ENCODE measurements around the gene KIAA1755. TPM values are rescaled to one million over a fixed set of nuclear protein-coding genes. Genes with fewer than 3 reads are reported as not detected.

KIAA1755 gene
- total RNA-seq, 1 experiment from 2014 or later = 0.44 TPM

DNA sequence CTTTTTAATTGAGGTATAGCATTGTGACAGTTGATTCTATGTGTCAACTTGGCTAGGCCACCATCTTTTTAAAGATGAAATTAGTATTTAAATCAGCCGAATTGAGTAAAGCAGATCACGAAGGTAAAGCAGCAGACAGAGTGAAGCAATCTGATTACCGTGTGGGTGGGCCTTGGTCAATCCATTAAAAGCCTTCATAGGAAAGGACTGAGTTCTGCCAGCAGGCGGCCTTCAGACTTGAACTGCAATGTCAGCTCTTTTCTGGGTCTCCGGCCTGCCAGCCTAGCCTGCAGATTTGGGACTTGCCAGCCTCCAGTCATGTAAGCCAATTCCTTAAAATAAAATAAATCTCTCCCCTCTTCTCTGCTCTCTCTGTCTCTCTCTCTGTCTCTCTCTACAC, 73.0 kb downstream of the KIAA1755 start:
- Histone ChIP-seq H3K9me3 (ENCODE audit: low read length) (no peaks in the 10 kb centered on the region), H3K4me1 (ENCODE audit: insufficient read depth, low read length) (peaks cover 48% of the 10 kb centered on the region), H3K9ac (ENCODE audit: low read length) (no peak overlapping the region), H2AFZ (ENCODE audit: low read length) (no peak overlapping the region), H3F3A (ENCODE audit: low read length, unreplicated experiment) (peaks cover 10% of the 10 kb centered on the region), H3K79me2 (ENCODE audit: low read length) (no peaks in the 10 kb centered on the region), H3K27ac (ENCODE audit: low read length) (peak overlapping the region; percentile 61), H3K9me2 (replicated peaks; ENCODE audit: low read length) (no peaks in the 10 kb centered on the region), H3K36me3 (ENCODE audit: low read depth, low read length) (no peaks in the 10 kb centered on the region), H3K27me3 (ENCODE audit: low read length) (no peaks in the 10 kb centered on the region), H3K4me3 (ENCODE audit: low read length) (no peak overlapping the region), H3K4me2 (ENCODE audit: low read length) (peak overlapping the region; percentile 15; the same call in 1 of the 2 replicates), H4K20me1 (ENCODE audit: low read length) (no peaks in the 10 kb centered on the region)
- TF ChIP-seq EZH2phosphoT487 (IDR thresholded peaks at IDR 0.05; ENCODE audit: borderline replicate concordance, low read length) = no peak
- ChIA-PET CTCF (no interaction called here), POLR2A (ENCODE audit: unreplicated experiment) (no interaction called here)
- intact Hi-C loops (cut with micrococcal nuclease) = no loop called here
- ATAC-seq = no peak
- DNase-seq = no peak
- BruUV-seq (replicated peaks) = no TSS peak

DNA sequence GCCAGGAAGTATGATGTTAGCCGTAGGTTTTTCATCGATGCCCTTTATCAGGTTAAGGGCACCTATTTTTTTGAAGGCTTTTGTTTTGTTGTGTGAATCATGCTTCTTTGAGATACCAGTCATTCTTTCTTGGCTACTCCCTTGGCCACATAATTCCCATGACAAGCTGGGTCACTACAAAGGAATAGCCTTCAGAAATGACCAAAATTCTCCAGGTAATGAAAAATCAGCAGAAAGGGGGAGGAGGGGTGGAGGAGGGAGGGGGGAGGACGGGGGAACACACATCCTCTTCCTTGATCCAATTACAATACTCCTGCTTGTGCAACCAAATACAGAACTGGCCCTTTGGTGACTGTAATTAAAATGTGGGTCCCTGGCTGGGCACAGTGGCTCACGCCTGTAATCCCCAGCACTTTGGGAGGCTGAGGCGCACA, 73.7 kb downstream of the KIAA1755 start:
- Histone ChIP-seq H3K4me3 (ENCODE audit: low read length) (no peak overlapping the region), H3K36me3 (ENCODE audit: low read depth, low read length) (no peaks in the 10 kb centered on the region), H3K27ac (ENCODE audit: low read length) (peak overlapping the region; percentile 61), H3K9me2 (replicated peaks; ENCODE audit: low read length) (no peaks in the 10 kb centered on the region), H4K20me1 (ENCODE audit: low read length) (no peaks in the 10 kb centered on the region), H3K79me2 (ENCODE audit: low read length) (no peaks in the 10 kb centered on the region), H3K27me3 (ENCODE audit: low read length) (no peaks in the 10 kb centered on the region), H3F3A (ENCODE audit: low read length, unreplicated experiment) (peaks cover 10% of the 10 kb centered on the region), H3K4me1 (ENCODE audit: insufficient read depth, low read length) (peaks cover 52% of the 10 kb centered on the region), H3K9ac (ENCODE audit: low read length) (no peak overlapping the region), H3K4me2 (ENCODE audit: low read length) (peak overlapping the region; percentile 25), H3K9me3 (ENCODE audit: low read length) (no peaks in the 10 kb centered on the region), H2AFZ (ENCODE audit: low read length) (no peak overlapping the region)
- intact Hi-C loops (cut with micrococcal nuclease) = no loop called here
- no peak for TF ChIP-seq EZH2 (IDR thresholded peaks at IDR 0.05; ENCODE audit: low read length, unreplicated experiment)
- no peak for TF ChIP-seq EZH2phosphoT487 (IDR thresholded peaks at IDR 0.05; ENCODE audit: borderline replicate concordance, low read length)
- TF ChIP-seq, protein P1, sequence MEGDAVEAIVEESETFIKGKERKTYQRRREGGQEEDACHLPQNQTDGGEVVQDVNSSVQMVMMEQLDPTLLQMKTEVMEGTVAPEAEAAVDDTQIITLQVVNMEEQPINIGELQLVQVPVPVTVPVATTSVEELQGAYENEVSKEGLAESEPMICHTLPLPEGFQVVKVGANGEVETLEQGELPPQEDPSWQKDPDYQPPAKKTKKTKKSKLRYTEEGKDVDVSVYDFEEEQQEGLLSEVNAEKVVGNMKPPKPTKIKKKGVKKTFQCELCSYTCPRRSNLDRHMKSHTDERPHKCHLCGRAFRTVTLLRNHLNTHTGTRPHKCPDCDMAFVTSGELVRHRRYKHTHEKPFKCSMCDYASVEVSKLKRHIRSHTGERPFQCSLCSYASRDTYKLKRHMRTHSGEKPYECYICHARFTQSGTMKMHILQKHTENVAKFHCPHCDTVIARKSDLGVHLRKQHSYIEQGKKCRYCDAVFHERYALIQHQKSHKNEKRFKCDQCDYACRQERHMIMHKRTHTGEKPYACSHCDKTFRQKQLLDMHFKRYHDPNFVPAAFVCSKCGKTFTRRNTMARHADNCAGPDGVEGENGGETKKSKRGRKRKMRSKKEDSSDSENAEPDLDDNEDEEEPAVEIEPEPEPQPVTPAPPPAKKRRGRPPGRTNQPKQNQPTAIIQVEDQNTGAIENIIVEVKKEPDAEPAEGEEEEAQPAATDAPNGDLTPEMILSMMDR (conservative IDR thresholded peaks at IDR 0.05; ENCODE audit: low read depth, low read length) = no peak
- ChIA-PET POLR2A (ENCODE audit: unreplicated experiment) (no interaction called here), CTCF (interaction anchor here (0.5 kb wide), 1 partner anchor 127 kb away, joined by 3 read pairs; no protein-coding TSS in a partner anchor)
- ATAC-seq = peak; percentile 74
- peak; percentile 95 for DNase-seq
- BruUV-seq (replicated peaks) = no TSS peak

DNA sequence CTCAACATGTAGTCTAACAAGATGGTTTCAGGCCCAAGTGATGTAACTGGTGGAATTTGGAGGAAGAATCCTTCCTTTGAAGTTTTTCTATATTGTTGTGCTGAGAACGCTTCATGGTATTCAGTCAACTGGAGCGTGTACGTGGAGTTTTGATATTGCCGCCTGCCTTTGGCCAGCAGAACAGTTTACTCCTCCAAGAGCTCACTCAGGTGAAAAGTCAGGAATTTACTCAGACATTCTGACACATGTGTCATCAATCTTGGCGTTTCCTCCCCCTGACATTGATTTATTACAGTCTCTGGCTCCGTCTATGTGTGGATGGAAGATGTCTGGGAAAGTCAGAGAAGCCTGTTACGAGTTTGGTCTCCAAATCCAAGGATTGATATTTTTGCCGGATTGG, 76.4 kb downstream of the KIAA1755 start:
- no TSS peak for BruUV-seq (replicated peaks)
- no peaks in the 10 kb centered on the region for H3K36me3 ChIP-seq (ENCODE audit: low read depth, low read length)
- H3K27ac ChIP-seq (ENCODE audit: low read length) = peak overlapping the region; percentile 51
- H3K9me2 ChIP-seq (replicated peaks; ENCODE audit: low read length) = no peaks in the 10 kb centered on the region
- H3F3A ChIP-seq (ENCODE audit: low read length, unreplicated experiment) = peaks cover 10% of the 10 kb centered on the region
- H3K4me2 ChIP-seq (ENCODE audit: low read length) = peak overlapping the region; percentile 45
- no peaks in the 10 kb centered on the region for H4K20me1 ChIP-seq (ENCODE audit: low read length)
- no peaks in the 10 kb centered on the region for H3K79me2 ChIP-seq (ENCODE audit: low read length)
- DNase-seq (peak; percentile 98), ATAC-seq (peak; percentile 73)
- no peak overlapping the region for H3K9ac ChIP-seq (ENCODE audit: low read length)
- no peaks in the 10 kb centered on the region for H3K27me3 ChIP-seq (ENCODE audit: low read length)
- no peak overlapping the region for H2AFZ ChIP-seq (ENCODE audit: low read length)
- POLR2A ChIA-PET (ENCODE audit: unreplicated experiment) = no interaction called here
- H3K9me3 ChIP-seq (ENCODE audit: low read length) = no peaks in the 10 kb centered on the region
- no peak overlapping the region for H3K4me3 ChIP-seq (ENCODE audit: low read length)
- H3K4me1 ChIP-seq (ENCODE audit: insufficient read depth, low read length) = peaks cover 70% of the 10 kb centered on the region
- TF ChIP-seq, protein P1 (conservative IDR thresholded peaks at IDR 0.05; ENCODE audit: low read depth, low read length) = no peak
- TF ChIP-seq EZH2phosphoT487 (IDR thresholded peaks at IDR 0.05; ENCODE audit: borderline replicate concordance, low read length) (no peak), EZH2 (IDR thresholded peaks at IDR 0.05; ENCODE audit: low read length, unreplicated experiment) (no peak)
- intact Hi-C loops (cut with micrococcal nuclease) = no loop called here
- CTCF ChIA-PET = no interaction called here

Measured in PC-3 (cell line).